HG02973 (cell line): ENCODE data around the gene STAM2.
"Not testable (repeated sequence)": the region's sequence is repeated elsewhere in the genome, so short reads cannot be mapped to it uniquely, and the experiment has no call there.

Source experiments
- ATAC-seq: cut with Tn5 transposase; IDR thresholded peaks from one replicate; pipeline ENCODE4 v1.9.1; 2021; ENCODE audit warnings: moderate library complexity; ENCODE audit not compliant: unreplicated experiment

STAM2 gene

GRCh38 chr2:152173831-152174230 is 1.7 kb downstream of the STAM2 start:
- no peak for ATAC-seq

DNA sequence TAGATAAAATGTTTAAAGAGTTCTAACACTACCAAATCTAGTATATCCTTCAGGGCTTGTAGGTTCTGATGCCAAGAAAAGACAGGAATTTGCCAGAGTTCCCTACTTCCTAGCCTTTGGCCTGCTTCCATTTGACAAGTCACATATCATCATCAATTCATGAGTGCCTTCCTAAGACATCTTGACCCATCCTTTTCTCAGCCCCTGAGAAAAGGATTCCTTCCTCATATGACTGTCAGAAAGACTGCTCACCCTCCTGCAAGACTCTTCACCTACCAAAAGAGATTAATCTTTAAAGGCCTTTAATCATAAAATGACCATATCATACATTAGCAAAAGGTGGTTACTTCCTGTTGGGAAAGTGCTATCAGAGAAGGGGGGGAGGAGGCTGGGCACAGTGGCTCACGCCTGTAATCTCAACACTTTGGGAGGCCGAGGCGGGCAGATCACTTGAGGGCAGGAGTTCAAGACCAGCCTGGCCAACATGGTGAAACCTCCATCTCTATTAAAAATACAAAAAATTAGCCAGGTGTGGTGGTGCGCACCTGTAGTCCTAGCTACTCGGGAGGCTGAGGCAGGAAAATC is 3.3 kb downstream of the STAM2 start:
- not testable (repeated sequence) for ATAC-seq

DNA sequence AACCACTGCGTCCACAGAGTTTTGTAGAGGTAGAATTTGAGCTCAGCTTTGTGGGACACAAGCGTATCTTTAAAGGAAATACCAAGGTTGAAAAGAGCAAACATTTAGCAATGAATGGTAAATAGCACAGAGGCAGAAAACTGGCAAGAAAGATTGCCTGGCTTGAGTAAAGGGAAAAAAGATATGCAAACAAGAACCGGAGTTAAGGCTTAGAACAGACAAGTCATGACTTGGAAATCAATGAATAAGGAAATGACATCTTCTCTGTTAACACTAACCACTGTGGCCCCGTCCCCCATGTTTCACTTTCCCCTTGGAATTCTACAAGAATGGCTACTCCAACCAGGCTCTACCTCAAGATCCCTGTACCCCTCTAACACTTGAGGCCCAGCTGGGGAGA is 3.8 kb downstream of the STAM2 start:
- ATAC-seq, result no peak

DNA sequence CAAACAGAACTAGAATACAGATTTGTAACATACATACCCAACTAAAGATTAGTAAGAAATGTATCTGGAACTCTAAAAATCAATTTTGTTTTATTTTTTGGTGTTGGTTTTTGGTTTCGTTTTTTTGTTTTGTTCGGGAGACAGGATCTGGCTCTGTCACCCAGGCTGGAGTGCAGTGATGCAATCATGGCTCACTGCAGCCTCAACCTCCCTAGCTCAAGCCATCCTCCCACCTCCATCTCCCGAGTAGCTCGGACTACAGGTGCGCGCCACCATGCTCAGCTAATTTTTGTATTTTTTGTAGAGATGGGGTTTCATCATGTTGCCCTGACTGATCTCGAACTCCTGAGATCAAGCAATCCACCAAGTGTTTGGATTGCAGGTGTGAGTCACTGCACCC is 6.4 kb downstream of the STAM2 start:
- ATAC-seq, result not testable (repeated sequence)

GRCh38 chr2:152167470-152167869 is 8.1 kb downstream of the STAM2 start:
- not testable (repeated sequence) for ATAC-seq

GRCh38 chr2:152167065-152167464 is 8.5 kb downstream of the STAM2 start:
- peak; percentile 31 for ATAC-seq

GRCh38 chr2:152166633-152167032 is 8.9 kb downstream of the STAM2 start:
- ATAC-seq, result peak; percentile 76

- ATAC-seq, result no peak
These were observed 9.8 kb downstream of the STAM2 start for GRCh38 chr2:152165780-152166179.

DNA sequence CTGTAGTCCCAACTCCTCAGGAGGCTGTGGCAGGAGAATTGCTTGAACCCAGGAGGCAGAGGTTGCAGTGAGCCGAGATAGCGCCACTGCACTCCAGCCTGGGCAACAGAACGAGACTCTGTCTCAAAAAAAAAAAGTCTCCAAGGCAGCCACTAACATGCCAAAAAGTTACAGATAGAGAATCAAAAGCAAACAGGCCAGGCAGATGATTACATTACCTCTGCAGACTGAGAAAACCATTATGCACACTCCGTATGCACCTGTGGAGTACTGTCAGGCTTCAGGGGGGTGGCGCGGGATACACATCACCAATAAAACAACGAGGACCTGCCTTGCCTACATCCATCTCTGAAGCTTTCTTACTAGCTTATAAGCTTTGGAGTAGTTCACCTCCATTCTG is 10.3 kb downstream of the STAM2 start:
- no peak for ATAC-seq

GRCh38 chr2:152163669-152164068 is 11.9 kb downstream of the STAM2 start:
- not testable (repeated sequence) for ATAC-seq

DNA sequence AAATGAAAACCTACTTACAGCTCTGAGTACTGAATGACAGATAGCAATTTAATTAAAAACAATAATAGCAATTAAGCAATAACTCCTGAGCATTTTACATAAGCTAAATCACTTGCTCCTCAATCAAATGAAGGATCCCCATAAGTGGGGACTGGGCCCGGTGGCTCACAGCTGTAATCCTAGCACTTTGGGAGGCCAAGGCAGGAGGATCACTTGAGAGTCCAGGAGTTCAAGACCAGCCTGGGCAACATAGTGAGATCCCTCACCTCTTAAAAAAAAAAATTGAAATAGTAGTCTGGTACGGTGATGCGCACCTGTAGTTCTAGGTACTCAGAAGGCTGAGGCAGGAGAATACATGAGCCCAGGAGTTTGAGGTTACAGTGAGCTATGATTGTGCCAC is 13.4 kb downstream of the STAM2 start:
- ATAC-seq, result no peak

DNA sequence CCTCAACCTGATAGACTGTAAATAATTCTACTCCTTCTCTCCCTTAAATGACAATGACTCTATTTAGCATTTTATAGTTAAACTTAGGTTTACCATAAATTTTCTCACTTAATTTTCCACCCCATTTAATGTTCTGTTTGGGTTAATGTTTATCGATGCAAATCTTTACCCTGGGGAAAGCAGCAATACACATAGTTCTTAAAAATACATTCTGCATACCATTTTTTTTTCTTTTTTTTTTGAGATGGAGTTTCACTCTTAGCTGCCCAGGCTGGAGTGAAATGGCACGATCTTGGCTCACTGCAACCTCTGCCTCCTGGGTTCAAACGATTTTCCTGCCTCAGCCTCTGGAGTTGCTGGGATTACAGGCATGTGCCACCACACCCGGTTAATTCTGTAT is 14.0 kb downstream of the STAM2 start:
- no peak for ATAC-seq

DNA sequence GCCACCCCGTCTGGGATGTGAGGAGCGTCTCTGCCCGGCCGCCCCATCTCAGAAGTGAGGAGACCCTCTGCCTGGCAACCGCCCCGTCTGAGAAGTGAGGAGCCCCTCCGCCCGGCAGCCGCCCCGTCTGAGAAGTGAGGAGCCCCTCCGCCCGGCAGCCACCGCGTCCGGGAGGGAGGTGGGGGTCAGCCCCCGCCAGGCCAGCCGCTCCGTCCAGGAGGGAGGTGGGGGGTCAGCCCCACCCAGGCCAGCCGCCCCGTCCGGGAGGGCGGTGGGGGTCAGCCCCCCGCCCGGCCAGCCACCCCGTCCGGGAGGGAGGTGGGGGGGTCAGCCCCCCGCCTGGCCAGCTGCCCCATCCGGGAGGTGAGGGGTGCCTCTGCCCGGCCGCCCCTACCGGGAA is 15.2 kb downstream of the STAM2 start:
- not testable (repeated sequence) for ATAC-seq

DNA sequence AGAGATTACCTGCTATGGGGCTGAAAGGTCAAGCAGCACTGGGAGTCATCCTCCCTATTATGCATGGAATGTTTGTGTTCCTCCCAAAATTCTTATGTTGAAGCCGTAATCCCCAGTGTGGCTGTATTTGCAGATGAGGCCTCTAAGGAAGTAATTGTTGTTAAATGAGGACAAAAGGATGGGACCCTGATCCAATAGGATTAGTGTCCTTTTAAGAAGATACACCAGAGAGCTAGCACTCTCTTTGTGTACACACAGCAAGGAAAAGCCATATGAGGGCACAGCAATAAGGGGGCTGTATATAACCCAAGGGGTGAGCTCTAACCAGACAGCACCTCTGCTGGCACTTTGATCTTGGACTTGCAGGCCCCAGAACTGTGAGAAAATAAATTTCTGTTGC is 18.3 kb downstream of the STAM2 start:
- ATAC-seq, result no peak

GRCh38 chr2:152155209-152155608 is 20.4 kb downstream of the STAM2 start:
- ATAC-seq, result no peak

DNA sequence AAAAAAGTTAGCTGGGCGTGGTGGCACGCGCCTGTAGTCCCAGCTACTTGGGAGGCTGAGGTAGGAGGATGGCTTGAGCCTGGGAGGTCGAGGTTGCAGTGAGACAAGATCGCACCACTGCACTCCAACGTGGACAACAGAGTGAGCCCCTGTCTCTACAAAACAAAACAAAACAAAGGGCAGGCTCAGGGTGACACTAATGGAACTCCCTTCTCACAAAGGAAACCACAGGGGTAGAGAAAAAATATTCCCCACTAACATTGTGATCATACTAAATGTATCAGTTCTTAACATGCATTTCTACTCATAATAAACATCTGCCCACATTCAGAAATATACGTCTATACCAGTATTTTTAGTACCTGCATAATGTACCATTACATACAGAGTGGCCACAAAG is 21.1 kb downstream of the STAM2 start:
- no peak for ATAC-seq

DNA sequence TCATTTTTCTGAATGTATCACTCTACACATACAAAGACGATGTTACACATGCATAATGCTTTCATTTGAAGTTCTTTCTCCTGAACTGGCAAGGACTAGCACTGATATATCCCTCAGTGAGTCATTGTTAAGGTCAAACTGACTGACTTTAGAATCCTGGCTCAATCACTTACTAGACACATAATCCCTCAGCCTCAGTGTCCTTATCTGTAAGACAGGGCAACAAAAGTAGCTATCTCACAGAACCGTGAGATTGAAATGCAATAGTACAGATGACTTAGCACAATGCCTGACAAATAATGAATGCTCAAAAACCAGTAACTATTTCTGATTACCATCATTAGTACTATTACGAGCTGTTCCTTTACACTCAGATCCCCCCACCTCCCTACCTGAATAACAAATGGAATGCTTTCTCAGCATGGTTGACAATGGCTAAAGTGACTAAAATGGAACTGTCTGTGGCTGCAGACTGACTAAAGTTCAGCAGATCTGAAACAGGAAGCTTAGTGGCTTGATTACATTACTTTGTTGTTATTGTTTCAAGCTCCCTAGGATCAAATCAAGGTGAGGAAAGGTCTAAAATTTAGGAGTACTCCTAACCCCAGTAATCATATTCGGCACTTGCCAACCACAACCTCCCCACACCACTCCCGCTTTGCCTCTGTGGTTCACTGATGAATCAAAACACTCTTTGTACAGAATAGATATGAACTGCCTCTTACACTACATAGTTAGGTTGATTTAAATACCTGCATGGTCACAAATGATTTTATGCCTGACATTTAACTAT is 40.9 kb downstream of the STAM2 start:
- peak; percentile 70 for ATAC-seq

DNA sequence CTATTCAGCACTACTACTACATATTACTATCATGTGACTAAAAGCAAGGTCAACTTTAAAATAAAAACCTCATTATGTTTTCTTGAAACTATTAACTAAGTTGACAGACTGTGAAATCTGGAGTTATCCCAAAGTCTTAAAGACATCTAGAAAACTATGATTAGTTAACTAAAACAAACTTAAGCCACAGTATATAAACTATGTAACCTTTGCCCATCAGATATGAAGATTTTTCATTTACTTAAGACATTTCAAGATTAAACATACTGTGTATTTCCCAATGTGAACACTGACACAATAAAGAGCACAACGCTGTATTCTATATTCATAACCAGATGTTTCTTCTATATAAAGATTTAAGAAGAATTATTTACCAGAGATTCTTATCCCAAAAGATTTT is 43.3 kb downstream of the STAM2 start:
- no peak for ATAC-seq

DNA sequence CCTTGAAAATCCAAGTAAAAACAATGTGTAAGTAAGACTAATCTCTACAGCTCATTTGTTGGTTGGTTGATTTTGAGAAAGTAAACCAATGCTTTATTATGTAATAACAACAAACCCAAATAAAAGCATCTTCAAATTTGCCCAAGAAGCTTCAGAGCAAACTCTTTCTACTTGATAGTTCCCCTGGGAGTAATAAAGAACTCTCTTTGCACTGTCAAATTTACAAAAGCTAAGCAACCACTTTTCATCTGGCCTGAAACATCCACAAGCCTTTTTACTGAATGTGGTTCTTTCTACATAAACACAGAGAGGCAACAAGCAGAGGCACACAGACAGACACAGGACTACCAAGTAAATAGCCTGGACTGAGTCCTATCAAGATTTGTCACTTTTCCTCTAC is 47.9 kb downstream of the STAM2 start:
- no peak for ATAC-seq

DNA sequence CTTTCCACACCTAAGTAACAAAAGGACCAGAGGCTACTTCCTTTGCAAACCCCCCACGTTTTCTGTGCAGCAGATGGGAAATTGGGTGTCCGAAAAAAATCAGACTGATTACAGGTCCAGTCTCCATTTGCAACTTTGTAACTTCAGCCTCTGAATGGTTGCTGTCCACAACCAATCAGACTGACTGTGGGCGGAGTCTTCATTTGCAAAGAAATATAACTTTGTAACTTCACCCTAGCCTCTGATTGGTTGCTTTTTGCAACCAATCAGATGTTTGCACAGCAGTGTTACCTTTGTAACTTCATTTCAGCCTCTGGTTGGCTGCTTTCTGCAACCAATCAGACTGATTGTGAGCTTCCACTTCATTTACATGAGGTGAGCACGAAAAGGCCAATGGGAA is 48.9 kb downstream of the STAM2 start:
- no peak for ATAC-seq

- ATAC-seq, result no peak
These were observed 53.4 kb downstream of the STAM2 start for GRCh38 chr2:152122161-152122560.

DNA sequence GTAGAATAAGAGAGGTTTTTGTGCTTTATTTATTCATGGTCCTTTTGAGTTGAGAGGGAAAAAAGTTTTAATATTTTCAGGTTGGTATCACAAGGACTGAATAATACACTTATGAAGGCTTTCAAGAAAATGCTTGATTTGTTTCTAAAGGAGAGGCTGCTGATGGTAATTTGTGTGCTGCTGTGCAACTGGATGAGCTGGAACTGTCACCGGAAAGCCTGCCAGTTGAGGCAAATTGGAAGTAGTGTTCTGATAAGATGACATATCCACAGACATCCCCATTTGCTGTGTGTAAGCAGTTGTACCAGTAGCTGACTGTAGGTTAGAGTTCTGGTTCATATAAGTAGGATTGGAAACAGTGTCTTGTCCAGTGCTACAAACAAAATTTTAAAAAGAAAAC is 55.1 kb downstream of the STAM2 start:
- ATAC-seq, result no peak

GRCh38 chr2:152115952-152116351 is 59.6 kb downstream of the STAM2 start:
- ATAC-seq, result no peak
